Upper lobe of left lung (tissue), 6 donors: ENCODE data around the gene RAD51AP1. TPM values are rescaled to one million over a fixed set of nuclear protein-coding genes. Genes with fewer than 3 reads are reported as not detected.

Experiments
- ATAC-seq, 2 donors: fragments of 200-7000 bp; cut with Tn5 transposase; one replicate each; pipeline ENCODE4 v1.9.1; 2022; ENCODE audit warnings: mild to moderate bottlenecking in 2 of 2, moderate library complexity in 2 of 2; ENCODE audit not compliant: low FRiP score in 2 of 2
- DNase-seq, 2 donors: peaks; one replicate each; pipeline ENCODE4 v3.0.0-alpha.2; 2019 to 2020
- H3K27ac ChIP-seq, 4 donors: fragments of 200-600 bp; sonication (generic); one replicate each; pipeline ENCODE4 v1.5.1; 2016 to 2019
- H3K27me3 ChIP-seq, 4 donors: fragments of 200-600 bp; sonication (generic); one replicate each; pipeline ENCODE4 v1.5.1; 2017 to 2019
- H3K36me3 ChIP-seq, 4 donors: fragments of 200-600 bp; sonication (generic); one replicate each; pipeline ENCODE4 v1.5.1; 2016 to 2019
- H3K4me1 ChIP-seq, 4 donors: fragments of 200-600 bp; sonication (generic); one replicate each; pipeline ENCODE4 v1.5.1; 2018 to 2019
- H3K4me3 ChIP-seq, 4 donors: fragments of 200-600 bp; sonication (generic); one replicate each; pipeline ENCODE4 v1.5.1; 2017 to 2019; ENCODE audit warnings: mild to moderate bottlenecking in 2 of 4, moderate library complexity in 1 of 4
- H3K9me3 ChIP-seq, 4 donors: fragments of 200-600 bp; sonication (generic); one replicate each; pipeline ENCODE4 v1.5.1; 2018 to 2019
- CTCF ChIP-seq, 6 experiments: fragments of 450-650 bp in 4 of 6; fragments of 200-600 bp in 2 of 6; sonication (generic) in 2 of 6; IDR thresholded peaks; one replicate each; pipeline ENCODE4 v1.5.1; 2016 to 2019; ENCODE audit warnings: antibody characterized with exemption in 6 of 6
- EP300 ChIP-seq, 4 donors: sonication (generic); formaldehyde crosslinking; IDR thresholded peaks; one replicate each; pipeline ENCODE4 v1.5.1; 2017; ENCODE audit warnings: antibody characterized with exemption in 4 of 4, control low read depth in 2 of 4
- POLR2A ChIP-seq, 4 donors: fragments of 450-650 bp; IDR thresholded peaks; one replicate each; pipeline ENCODE4 v1.5.1; 2016 to 2017; ENCODE audit warnings: antibody characterized with exemption in 4 of 4, mild to moderate bottlenecking in 2 of 4
- POLR2AphosphoS5 ChIP-seq, 2 donors: sonication (generic); formaldehyde crosslinking; IDR thresholded peaks; one replicate each; pipeline ENCODE4 v1.5.1; 2017; ENCODE audit warnings: antibody characterized with exemption in 2 of 2
- WGBS, 2 donors: methylation state at CpG; one replicate each; pipeline ENCODE4 v1.1.5; 2017 to 2018; 5-methylcytosine and 5-hydroxymethylcytosine counted together
- total RNA-seq, 6 donors: library from RNA; depleted of rRNA in 4 of 6; stranded (reverse); fragments of >200 nt in 4 of 6; gene quantifications; one replicate each; pipeline versions ENCODE4 v1.1.0 to v1.2.1, GENCODE V29; 2016 to 2021
- donor health status: DM: no; HTN: no; CAD: no; lungs with moderate emphysema.
- donor health status: DM: no; HTN: yes; CAD: no; lungs with severe emphysema.

Gene RAD51AP1
- total RNA-seq, 6 donors from 2014 or later = 1.0 to 5.0 (median 2.1) TPM

GRCh38 chr12:4607056-4607455 is 68.4 kb downstream of the RAD51AP1 start:
- DNase-seq (no peak), ATAC-seq (no peak)
- H3K36me3 ChIP-seq = peaks cover 0 to 19% (median 17%) of the 10 kb centered on the region in 4 donors
- H3K4me3 ChIP-seq = no peak overlapping the region
- peaks cover 0 to 25% (median 12%) of the 10 kb centered on the region in 4 donors for H3K4me1 ChIP-seq
- TF ChIP-seq CTCF (IDR thresholded peaks at IDR 0.05) (no peak), POLR2A (IDR thresholded peaks at IDR 0.05) (no peak), EP300 (IDR thresholded peaks at IDR 0.05) (no peak), POLR2AphosphoS5 (IDR thresholded peaks at IDR 0.05) (no peak)
- no peak overlapping the region for H3K27ac ChIP-seq
- 48 to 64% methylated on average over 2 to 3 of the region's 3 CpGs for WGBS, 2 donors
- H3K9me3 ChIP-seq = no peaks in the 10 kb centered on the region
- no peaks in the 10 kb centered on the region for H3K27me3 ChIP-seq

- no peak overlapping the region for H3K27ac ChIP-seq
- TF ChIP-seq POLR2A (IDR thresholded peaks at IDR 0.05) (no peak), CTCF (IDR thresholded peaks at IDR 0.05) (no peak), EP300 (IDR thresholded peaks at IDR 0.05) (no peak), POLR2AphosphoS5 (IDR thresholded peaks at IDR 0.05) (no peak)
- H3K9me3 ChIP-seq = no peaks in the 10 kb centered on the region
- H3K4me1 ChIP-seq = peaks cover 0 to 25% (median 12%) of the 10 kb centered on the region in 4 donors
- ATAC-seq (no peak), DNase-seq (no peak)
- H3K27me3 ChIP-seq = no peaks in the 10 kb centered on the region
- H3K36me3 ChIP-seq = peaks cover 12 to 39% (median 36%) of the 10 kb centered on the region in 4 donors
- no peak overlapping the region for H3K4me3 ChIP-seq
- WGBS, 2 donors = 84 to 89% methylated on average over 9 of the region's 9 CpGs
Measured at GRCh38 chr12:4609071-4609470, 70.4 kb downstream of the RAD51AP1 start.

Other genes starting within 250 kb of the RAD51AP1 start
- gene TIGAR, start 217.7 kb upstream of the RAD51AP1 start, total RNA-seq = 10 to 100 TPM in 3 of 6 donors, 1 to 10 TPM in 3; 4.9 to 19.5 (median 10.4) TPM
- gene FGF23, start 159.2 kb upstream of the RAD51AP1 start, total RNA-seq = not detected
- gene FGF6, start 93.1 kb upstream of the RAD51AP1 start, total RNA-seq = not detected
- gene DYRK4, start 23.3 kb downstream of the RAD51AP1 start, total RNA-seq = 10 to 100 TPM; 22.2 to 53.4 (median 36.6) TPM
- gene AKAP3, start 110.2 kb downstream of the RAD51AP1 start, total RNA-seq = 1 to 10 TPM in 4 of 6 donors, under 1 TPM in 1, not detected in 1; 0.57 to 5.2 (median 1.8) TPM
- gene NDUFA9, start 110.2 kb downstream of the RAD51AP1 start, total RNA-seq = 10 to 100 TPM in 5 of 6 donors, 1 to 10 TPM in 1; 9.4 to 74.3 (median 32.4) TPM
- under 1 TPM in 5 of 6 donors, not detected in 1; 0.14 to 0.94 (median 0.59) TPM for gene GALNT8, start 181.5 kb downstream of the RAD51AP1 start, total RNA-seq